ENCODE measurements around the gene RAD21L1.

DNA sequence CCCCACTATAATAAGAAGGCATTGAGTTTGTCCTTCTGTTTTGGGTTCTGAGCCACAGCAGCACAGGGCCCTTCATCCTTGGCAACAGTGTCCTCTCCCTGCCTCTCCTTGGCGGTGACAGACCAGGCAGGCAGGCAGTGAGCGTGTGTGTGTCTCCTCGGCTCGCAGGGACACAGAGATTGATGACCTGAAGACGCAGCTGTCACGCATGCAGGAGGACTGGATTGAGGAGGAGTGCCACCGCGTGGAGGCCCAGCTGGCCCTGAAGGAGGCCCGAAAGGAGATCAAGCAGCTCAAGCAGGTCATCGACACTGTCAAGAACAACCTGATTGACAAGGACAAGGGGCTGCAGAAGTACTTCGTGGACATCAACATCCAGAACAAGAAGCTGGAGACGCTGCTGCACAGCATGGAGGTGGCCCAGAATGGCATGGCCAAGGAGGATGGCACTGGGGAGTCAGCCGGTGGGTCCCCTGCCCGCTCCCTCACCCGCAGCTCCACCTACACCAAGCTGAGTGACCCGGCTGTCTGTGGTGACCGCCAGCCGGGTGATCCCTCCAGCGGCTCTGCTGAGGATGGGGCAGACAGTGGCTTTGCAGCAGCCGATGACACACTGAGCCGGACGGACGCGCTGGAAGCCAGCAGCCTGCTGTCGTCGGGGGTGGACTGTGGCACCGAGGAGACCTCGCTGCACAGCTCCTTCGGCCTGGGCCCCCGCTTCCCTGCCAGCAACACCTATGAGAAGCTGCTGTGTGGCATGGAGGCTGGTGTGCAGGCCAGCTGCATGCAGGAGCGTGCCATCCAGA is 79.1 kb downstream of the RAD21L1 start:
- TF ChIP-seq, protein P1, sequence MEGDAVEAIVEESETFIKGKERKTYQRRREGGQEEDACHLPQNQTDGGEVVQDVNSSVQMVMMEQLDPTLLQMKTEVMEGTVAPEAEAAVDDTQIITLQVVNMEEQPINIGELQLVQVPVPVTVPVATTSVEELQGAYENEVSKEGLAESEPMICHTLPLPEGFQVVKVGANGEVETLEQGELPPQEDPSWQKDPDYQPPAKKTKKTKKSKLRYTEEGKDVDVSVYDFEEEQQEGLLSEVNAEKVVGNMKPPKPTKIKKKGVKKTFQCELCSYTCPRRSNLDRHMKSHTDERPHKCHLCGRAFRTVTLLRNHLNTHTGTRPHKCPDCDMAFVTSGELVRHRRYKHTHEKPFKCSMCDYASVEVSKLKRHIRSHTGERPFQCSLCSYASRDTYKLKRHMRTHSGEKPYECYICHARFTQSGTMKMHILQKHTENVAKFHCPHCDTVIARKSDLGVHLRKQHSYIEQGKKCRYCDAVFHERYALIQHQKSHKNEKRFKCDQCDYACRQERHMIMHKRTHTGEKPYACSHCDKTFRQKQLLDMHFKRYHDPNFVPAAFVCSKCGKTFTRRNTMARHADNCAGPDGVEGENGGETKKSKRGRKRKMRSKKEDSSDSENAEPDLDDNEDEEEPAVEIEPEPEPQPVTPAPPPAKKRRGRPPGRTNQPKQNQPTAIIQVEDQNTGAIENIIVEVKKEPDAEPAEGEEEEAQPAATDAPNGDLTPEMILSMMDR (IDR thresholded peaks at IDR 0.05) = no peak
- no peak for TF ChIP-seq EZH2 (IDR thresholded peaks at IDR 0.05)
